Memory B cell (primary cell): ENCODE data around the gene FARP2.
"Not testable (repeated sequence)": the region's sequence is repeated elsewhere in the genome, so short reads cannot be mapped to it uniquely, and the experiment has no call there.

Experiments used
- ATAC-seq: fragments of 150-1000 bp; cut with Tn5 transposase; 2 replicates; pipeline ENCODE4 v1.10.0; 2021; ENCODE audit warnings: low read depth, mild to moderate bottlenecking, moderate library complexity
- DNase-seq, 2 donors: peaks; one replicate each; pipeline ENCODE4 v3.0.0; 2022; ENCODE audit warnings: low spot score in 2 of 2
- H3K27ac Mint-ChIP-seq: one replicate; pipeline ENCODE4 v1.8.0; 2022; ENCODE audit warnings: mild to moderate bottlenecking, moderate library complexity, mixed read lengths
- H3K27me3 Mint-ChIP-seq: one replicate; pipeline ENCODE4 v1.8.0; 2022; ENCODE audit warnings: mixed read lengths
- H3K36me3 Mint-ChIP-seq: one replicate; pipeline ENCODE4 v1.8.0; 2022; ENCODE audit warnings: mild to moderate bottlenecking, mixed read lengths
- H3K4me1 Mint-ChIP-seq: one replicate; pipeline ENCODE4 v1.8.0; 2022; ENCODE audit warnings: mixed read lengths
- H3K4me3 Mint-ChIP-seq: one replicate; pipeline ENCODE4 v1.8.0; 2022; ENCODE audit warnings: mild to moderate bottlenecking, moderate library complexity, mixed read lengths
- H3K9me3 Mint-ChIP-seq: one replicate; pipeline ENCODE4 v1.8.0; 2022; ENCODE audit warnings: mixed read lengths

FARP2 gene

DNA sequence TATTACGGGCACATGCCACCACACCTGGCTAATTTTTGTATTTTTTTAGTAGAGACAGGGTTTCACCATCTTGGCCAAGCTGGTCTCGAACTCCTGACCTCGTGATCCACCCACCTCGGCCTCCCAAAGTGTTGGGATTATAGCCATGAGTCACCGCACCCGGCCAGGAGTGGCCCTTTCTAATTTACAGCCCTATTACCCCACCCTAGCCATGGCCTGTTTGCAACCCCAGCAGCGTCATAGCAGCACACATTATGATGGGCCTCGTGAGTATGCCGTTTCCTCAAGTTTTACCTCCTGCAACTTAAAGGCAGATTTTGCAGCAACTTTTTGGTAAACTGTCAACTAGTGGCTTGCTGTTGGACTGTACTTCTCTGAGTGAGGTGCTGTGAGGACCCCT is 97.8 kb downstream of the FARP2 start:
- H3K9me3 Mint-ChIP-seq, H3K27ac Mint-ChIP-seq, H3K36me3 Mint-ChIP-seq, ATAC-seq, H3K27me3 Mint-ChIP-seq, DNase-seq, H3K4me3 Mint-ChIP-seq, H3K4me1 Mint-ChIP-seq: not testable (repeated sequence)

DNA sequence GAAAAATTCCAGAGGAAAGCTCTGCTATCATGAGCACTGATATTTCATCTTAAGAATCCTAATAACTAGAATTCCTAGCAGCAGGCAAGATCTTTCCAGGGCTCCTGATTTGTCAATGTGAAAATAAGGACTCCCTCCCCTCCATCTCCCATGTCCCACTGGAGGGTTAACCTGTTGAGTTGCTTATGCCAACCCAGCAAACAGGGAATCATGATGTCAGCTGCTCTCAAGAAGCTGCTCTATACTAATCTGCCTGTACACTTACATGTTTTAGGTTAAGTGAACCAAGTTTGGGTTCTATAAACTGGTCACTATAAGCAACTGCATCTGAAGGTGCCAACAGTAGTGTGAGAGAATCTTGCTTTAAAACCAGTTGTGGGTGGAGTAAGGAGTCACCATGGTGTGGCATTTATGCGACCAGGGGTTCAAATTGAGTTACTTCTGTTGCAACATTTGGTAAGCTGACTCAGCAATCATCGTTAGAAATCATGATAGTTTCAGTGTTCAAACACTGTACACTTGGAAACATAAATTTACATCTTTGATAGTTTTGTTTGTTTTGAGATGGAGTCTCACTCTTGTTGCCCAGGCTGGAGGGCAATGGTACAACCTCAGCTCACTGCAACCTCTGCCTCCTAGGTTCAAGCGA is 98.9 kb downstream of the FARP2 start:
- Mint-ChIP-seq H3K4me1 (no peaks in the 10 kb centered on the region), H3K4me3 (no peak overlapping the region), H3K27me3 (no peaks in the 10 kb centered on the region), H3K9me3 (no peaks in the 10 kb centered on the region), H3K36me3 (no peaks in the 10 kb centered on the region), H3K27ac (no peak overlapping the region)
- no peak for DNase-seq
- no peak for ATAC-seq

DNA sequence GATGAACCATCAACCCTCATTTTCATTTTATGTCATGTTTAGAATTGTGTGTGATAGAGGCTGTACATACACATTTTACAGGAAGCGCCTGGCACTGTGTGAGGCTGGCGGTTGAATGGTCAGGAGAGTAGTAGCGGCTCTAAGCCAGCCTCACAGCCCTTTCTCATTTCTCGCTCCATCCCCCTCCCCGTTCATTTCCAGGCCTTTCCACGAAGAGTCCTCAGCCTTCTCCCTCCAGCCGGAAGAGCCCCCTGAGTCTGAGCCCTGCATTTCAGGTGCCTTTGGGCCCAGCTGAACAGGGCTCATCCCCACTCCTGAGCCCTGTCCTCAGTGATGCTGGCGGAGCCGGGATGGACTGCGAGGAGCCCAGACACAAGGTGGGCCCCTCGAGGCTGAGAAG is 100.5 kb downstream of the FARP2 start:
- no peak for DNase-seq
- no peak overlapping the region for H3K27ac Mint-ChIP-seq

DNA sequence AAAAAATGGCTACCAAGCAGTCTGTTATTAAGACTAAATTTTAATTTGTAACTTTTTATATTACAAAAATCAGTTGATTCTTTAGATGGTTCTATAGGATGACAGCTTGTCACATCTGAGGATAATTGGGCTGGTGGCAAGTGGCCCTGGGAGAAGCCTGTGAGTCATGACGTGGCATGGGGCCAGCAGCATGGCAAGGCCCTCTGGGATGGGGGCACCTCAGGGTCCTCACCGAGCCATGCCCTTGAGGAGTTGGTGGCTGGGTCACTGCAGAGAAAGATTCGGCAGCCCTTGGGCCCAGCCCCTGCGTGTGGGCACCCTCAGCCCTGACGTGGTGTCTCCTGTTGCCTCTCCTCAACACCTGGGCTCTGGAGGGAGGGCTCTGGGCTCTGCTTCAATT is 102.6 kb downstream of the FARP2 start:
- Mint-ChIP-seq H3K36me3 (no peaks in the 10 kb centered on the region), H3K4me1 (no peaks in the 10 kb centered on the region), H3K27me3 (no peaks in the 10 kb centered on the region), H3K27ac (no peak overlapping the region), H3K4me3 (no peak overlapping the region), H3K9me3 (no peaks in the 10 kb centered on the region)
- ATAC-seq (no peak), DNase-seq (no peak)

More for the DNA sequence above, 100.5 kb downstream of the FARP2 start:
- H3K36me3 Mint-ChIP-seq: no peaks in the 10 kb centered on the region
- no peak for ATAC-seq
- no peaks in the 10 kb centered on the region for H3K9me3 Mint-ChIP-seq
- H3K4me1 Mint-ChIP-seq: no peaks in the 10 kb centered on the region
- H3K4me3 Mint-ChIP-seq: no peak overlapping the region
- no peaks in the 10 kb centered on the region for H3K27me3 Mint-ChIP-seq

DNA sequence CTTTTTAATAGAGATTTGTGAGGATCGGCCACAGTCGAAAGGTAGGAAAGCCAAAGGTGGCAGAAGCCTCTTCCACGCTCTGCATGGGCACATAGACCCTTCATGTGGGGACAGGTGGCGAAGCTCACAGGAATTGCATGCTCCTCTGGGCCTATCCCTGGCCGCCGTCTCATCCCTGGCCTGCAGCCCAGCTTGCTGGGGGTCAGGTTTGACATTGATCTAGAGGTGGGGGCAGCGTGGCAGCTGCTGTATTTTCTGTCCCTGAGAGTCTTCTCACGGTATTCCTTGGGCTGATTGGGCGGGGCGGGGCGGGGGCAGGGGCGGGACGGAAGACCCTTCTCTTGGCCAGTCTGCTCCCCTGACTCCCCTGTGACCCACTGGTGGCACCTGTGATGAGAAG is 103.4 kb downstream of the FARP2 start:
- Mint-ChIP-seq H3K36me3 (no peaks in the 10 kb centered on the region), H3K27ac (no peak overlapping the region), H3K27me3 (no peaks in the 10 kb centered on the region), H3K9me3 (no peaks in the 10 kb centered on the region), H3K4me1 (no peaks in the 10 kb centered on the region), H3K4me3 (no peak overlapping the region)
- DNase-seq (no peak), ATAC-seq (no peak)

DNA sequence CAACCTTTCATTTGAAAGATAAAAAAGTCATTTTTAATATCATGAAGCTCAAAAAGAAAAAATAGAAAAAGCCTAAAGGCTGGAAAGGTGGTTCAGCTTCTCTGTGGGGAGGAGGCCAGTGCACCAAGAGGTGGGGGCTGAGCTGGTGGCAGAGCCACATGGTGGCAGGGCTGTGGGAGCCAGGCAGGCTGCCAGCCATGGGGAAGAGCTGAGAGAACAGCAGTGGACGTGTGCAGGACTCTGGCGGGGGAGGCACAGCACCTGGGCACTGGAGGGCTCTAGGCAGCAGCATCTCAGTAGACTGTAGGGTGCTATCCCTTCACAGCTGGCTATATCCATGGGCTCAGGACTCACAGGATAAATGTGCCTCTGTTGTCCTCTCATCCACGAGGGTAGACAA is 104.5 kb downstream of the FARP2 start:
- H3K27me3 Mint-ChIP-seq: no peaks in the 10 kb centered on the region
- peaks cover 3% of the 10 kb centered on the region for H3K36me3 Mint-ChIP-seq
- no peak for DNase-seq
- H3K9me3 Mint-ChIP-seq: no peaks in the 10 kb centered on the region
- H3K4me1 Mint-ChIP-seq: no peaks in the 10 kb centered on the region
- no peak for ATAC-seq
- no peak overlapping the region for H3K4me3 Mint-ChIP-seq
- no peak overlapping the region for H3K27ac Mint-ChIP-seq

DNA sequence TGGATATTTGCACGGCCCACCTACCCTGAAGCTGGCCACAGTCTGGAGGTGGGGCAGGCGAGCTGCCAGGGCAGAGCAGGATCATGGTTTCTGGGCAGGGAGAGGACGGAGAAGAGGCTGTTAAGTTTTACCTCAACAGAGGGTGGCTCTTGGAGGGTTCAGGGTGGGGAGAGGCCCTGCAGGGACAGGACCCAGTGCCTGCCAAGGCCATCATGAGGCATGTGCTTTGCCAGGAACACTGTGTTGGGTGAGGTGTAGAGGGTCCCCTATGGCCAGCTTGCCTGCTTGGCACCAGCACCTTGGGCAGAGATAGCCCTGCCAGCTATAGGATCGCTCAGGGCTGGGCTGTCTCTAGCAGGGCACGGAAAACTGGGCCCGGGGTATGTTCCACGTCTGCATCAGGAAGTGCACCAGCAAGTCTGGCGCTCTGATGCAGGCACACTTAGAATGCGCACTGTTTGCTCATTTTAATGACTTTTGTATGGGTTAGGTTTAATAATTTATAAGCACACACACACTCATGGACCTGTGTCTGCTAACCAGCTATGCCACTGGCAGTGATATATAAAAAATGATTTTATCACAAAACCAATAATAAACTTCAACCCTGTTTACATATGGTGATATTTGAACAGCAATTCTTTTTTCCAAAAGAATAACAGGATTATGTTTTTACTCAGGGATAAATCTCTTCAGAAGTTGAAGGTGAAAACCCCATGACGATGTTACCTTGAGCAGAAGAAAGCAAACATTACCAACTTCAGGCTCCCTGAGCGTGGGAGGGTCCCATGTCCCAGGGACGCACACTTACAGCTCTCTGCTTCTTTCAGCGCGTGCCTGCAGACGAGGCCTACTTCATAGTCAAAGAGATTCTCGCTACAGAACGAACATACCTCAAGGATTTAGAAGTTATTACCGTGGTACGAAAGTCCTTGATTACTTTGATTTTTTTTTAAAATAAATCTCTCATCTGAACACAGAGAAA is 105.9 kb downstream of the FARP2 start:
- peaks cover 3% of the 10 kb centered on the region for H3K36me3 Mint-ChIP-seq
- ATAC-seq: no peak
- H3K27ac Mint-ChIP-seq: no peak overlapping the region
- no peak for DNase-seq
- no peak overlapping the region for H3K4me3 Mint-ChIP-seq
- no peaks in the 10 kb centered on the region for H3K9me3 Mint-ChIP-seq
- no peaks in the 10 kb centered on the region for H3K4me1 Mint-ChIP-seq
- no peaks in the 10 kb centered on the region for H3K27me3 Mint-ChIP-seq

DNA sequence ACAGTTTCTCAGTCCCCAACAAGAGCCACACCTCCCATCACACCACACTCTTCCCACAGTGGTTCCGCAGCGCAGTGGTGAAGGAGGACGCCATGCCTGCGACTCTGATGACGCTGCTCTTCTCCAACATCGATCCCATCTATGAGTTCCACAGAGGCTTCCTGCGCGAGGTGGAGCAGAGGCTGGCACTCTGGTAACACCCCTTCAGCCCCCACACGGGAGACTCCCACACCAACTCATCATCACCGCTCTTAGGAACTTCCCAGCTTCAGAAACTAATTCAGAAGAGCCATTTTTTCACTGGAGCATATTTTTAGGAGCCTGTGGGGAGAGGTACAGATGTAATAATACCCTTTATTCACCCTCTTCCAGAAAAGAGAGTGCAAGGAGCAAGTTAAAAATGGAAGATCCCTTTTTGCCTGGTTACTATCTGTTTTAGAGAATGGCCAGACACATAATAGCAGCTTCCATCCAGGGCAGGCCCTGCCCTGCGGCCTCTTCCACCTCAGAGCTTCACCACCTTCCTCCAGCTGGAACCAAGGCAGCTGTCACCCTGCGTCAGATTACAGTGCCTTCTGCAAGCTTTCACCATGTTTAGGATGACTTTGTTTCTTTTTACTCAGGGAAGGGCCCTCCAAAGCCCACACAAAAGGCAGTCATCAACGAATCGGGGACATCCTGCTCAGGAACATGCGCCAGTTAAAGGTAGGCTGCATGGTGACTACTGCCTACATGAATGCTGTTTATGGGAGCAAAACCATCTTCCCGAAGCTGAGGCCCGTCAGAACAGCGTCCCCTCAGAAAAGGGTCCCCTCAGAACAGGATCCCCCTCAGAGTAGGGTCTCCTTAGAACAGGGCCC is 107.4 kb downstream of the FARP2 start:
- no peak for ATAC-seq
- DNase-seq: no peak
- Mint-ChIP-seq H3K36me3 (peaks cover 3% of the 10 kb centered on the region), H3K27me3 (no peaks in the 10 kb centered on the region), H3K4me1 (no peaks in the 10 kb centered on the region), H3K27ac (no peak overlapping the region), H3K9me3 (no peaks in the 10 kb centered on the region), H3K4me3 (no peak overlapping the region)

DNA sequence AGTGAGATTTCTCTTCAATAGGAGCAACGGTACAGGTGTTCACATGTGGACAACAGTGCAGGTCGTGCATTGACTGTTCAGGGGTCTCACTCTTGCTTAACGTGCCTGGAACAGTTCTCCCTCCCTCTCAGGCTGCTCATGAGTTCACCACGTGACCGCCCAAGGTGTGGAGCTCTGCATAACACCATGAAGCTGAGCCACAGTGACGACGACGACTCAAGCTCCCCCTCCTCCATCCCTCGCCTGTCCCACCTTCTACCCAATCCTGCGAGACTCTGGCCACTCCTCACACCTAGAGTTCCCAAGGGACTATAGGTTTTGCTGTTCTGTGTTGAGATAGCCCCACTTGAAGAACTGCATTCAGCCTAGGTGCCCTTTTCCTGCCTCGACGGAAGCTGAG is 109.5 kb downstream of the FARP2 start:
- H3K4me3 Mint-ChIP-seq: no peak overlapping the region
- H3K4me1 Mint-ChIP-seq: no peaks in the 10 kb centered on the region
- H3K36me3 Mint-ChIP-seq: peaks cover 7% of the 10 kb centered on the region
- no peaks in the 10 kb centered on the region for H3K27me3 Mint-ChIP-seq
- no peak overlapping the region for H3K27ac Mint-ChIP-seq
- DNase-seq (no peak), ATAC-seq (no peak)
- no peaks in the 10 kb centered on the region for H3K9me3 Mint-ChIP-seq

DNA sequence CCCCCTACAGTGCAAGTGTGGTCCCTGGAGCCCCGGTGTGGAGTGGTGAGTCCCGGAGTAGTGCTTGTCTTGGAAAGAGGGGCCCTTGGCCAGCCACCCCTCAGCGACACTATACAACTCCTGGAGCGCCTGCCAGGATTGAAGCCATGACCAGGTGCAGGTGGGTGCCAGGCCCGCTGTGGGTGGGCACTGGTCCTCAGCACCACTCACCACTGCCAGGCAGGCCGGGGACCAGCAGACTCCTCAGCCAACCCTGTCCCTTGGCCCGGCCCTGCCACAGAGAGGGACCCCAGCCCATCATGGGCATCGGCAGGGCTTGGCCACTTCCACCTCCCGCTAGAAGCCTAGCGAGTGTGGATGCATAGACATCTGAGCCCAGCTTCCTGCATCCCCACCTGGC is 110.1 kb downstream of the FARP2 start:
- no peak for ATAC-seq
- peaks cover 10% of the 10 kb centered on the region for H3K36me3 Mint-ChIP-seq
- no peaks in the 10 kb centered on the region for H3K9me3 Mint-ChIP-seq
- no peak overlapping the region for H3K27ac Mint-ChIP-seq
- H3K4me3 Mint-ChIP-seq: no peak overlapping the region
- no peak for DNase-seq
- H3K27me3 Mint-ChIP-seq: no peaks in the 10 kb centered on the region
- no peaks in the 10 kb centered on the region for H3K4me1 Mint-ChIP-seq

DNA sequence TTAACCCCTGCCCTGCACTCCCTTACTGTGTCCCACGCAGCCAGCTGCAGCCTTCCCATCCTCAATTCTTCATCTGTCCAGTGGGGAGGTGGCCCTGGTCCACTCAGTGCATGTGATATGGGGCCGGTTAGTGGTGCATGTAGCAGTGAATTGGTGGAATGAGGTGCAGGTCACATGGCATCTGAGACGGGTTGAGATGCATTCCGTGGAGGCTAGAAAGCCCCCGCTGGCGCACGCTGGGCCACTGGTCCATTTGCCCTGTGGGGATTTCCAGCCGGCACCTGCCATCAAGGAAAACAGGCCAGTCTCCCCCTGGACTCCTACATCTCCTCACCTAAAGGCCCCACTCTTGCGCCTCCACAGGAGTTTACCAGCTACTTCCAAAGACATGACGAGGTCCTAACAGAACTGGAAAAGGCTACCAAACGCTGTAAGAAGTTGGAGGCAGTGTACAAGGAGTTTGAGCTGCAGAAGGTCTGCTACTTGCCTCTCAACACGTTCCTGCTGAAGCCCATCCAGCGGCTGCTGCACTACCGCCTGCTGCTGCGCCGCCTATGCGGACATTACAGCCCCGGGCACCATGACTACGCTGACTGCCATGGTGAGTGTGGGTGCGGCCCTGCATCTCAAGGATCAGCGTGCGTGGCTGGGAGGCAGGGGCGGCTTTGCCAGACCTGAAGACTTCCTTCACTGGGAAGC is 111.8 kb downstream of the FARP2 start:
- no peaks in the 10 kb centered on the region for H3K4me1 Mint-ChIP-seq
- no peaks in the 10 kb centered on the region for H3K9me3 Mint-ChIP-seq
- no peak overlapping the region for H3K4me3 Mint-ChIP-seq
- no peak for DNase-seq
- peaks cover 14% of the 10 kb centered on the region for H3K36me3 Mint-ChIP-seq
- no peak for ATAC-seq
- no peak overlapping the region for H3K27ac Mint-ChIP-seq
- H3K27me3 Mint-ChIP-seq: no peaks in the 10 kb centered on the region

DNA sequence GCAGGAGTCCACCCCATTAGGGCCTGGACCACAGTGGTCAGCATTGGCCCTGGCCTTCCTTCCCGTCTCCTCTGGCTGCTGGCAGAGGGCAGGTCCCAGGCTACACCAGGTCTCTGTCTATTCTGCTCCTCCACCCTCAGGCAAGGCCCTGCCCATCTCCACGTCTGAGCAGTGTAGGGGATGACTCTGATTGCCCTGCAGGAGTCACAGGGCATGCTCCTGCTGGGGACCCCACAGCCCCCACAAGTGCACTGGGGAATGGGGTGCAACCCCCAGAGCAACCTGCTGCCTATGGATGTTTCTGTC is 112.3 kb downstream of the FARP2 start:
- Mint-ChIP-seq H3K9me3 (no peaks in the 10 kb centered on the region), H3K36me3 (peaks cover 14% of the 10 kb centered on the region), H3K27me3 (no peaks in the 10 kb centered on the region), H3K4me3 (no peak overlapping the region), H3K4me1 (no peaks in the 10 kb centered on the region), H3K27ac (no peak overlapping the region)
- ATAC-seq (no peak), DNase-seq (no peak)

DNA sequence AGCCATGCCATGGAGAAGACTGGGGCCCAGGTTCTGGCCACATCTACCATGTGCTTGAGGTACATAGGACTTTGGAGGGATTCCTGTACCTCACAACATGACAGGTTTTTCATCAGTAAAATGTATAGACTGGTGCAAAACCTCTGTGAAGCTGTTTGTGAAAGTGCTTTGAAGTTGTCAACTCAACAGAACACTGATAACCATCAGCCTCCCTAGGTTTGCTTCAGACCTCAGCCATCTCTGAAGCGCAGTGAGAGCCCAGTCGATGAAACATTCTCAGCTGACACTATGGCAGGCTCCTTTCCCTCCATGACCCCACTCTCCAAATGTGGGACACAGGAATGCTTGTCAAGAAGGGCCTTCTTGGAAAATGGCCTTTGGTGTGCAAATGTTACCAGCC is 113.7 kb downstream of the FARP2 start:
- no peak for DNase-seq
- Mint-ChIP-seq H3K4me1 (no peaks in the 10 kb centered on the region), H3K27me3 (no peaks in the 10 kb centered on the region), H3K36me3 (peaks cover 15% of the 10 kb centered on the region), H3K4me3 (no peak overlapping the region), H3K9me3 (no peaks in the 10 kb centered on the region), H3K27ac (no peak overlapping the region)
- no peak for ATAC-seq

DNA sequence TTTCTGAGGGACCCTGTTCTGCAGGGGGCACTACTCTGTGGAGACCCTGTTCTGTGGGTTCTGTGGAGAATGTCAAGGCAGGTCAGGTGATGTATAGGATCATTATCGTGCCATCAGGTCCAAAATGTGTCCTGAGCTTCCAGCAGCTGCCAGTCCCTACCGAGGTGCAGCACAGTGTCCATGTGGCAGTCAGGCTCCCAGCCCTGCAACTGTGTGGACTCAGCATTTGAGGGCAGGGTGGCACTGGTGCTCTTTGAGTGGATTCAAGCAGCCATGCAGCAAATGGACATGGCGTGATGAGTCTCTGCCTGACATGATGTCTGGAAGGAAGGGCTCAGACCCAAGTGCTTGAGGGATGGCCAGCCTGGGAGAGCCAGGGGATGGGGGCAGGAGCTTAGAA is 117.3 kb downstream of the FARP2 start:
- ATAC-seq (no peak), DNase-seq (no peak)
- no peak overlapping the region for H3K4me3 Mint-ChIP-seq
- no peaks in the 10 kb centered on the region for H3K4me1 Mint-ChIP-seq
- H3K36me3 Mint-ChIP-seq: peaks cover 17% of the 10 kb centered on the region
- H3K9me3 Mint-ChIP-seq: no peaks in the 10 kb centered on the region
- H3K27me3 Mint-ChIP-seq: no peaks in the 10 kb centered on the region
- no peak overlapping the region for H3K27ac Mint-ChIP-seq
